ENCODE measurements around the gene KRT2. TPM values are rescaled to one million over a fixed set of nuclear protein-coding genes. Genes with fewer than 3 reads are reported as not detected.

KRT2 gene
- polyA plus RNA-seq, 2 donors = 0.09 to 0.12 TPM

DNA sequence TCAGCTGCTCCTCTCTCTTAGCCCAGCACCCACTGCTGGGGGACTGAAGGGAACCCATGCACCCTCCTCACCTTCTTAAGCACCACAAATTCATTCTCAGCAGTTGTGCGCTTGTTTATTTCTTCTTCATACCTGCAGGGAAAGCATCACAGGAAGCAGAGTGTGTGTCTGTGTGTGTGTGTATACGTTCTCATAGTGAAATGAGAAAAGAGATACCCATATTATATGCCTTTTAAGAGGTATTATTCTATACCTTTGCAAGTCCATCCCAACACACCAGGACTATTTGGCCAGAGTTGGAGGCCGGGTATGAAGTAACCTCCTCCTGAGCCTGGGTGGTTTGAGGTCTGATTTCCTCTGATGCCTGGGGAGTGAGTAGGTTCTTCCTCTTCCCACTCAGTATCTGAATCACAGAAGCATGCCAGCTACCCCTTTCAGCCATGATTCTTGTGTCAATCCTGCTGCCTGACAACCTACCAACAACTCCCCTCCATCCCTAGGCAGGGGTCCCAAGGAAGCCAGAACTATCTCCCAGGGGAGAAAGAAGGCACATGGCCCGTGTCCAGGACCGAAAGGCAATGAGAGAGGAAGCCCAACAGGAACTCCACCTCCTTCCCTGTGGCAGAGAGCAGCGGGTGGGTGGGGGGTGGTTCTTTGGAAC lies 36.7 kb downstream of the KRT2 start:
- Histone ChIP-seq H3K27me3 (ENCODE audit: control insufficient read depth in 1 of 2, insufficient read depth in 2 of 2, low read length in 2 of 2) (no peaks in the 10 kb centered on the region), H3K36me3 (ENCODE audit: control insufficient read depth in 2 of 2, insufficient read depth in 2 of 2, low read length in 1 of 2) (no peaks in the 10 kb centered on the region), H3K27ac (ENCODE audit: low read depth in 2 of 2, low read length in 1 of 2) (no peak overlapping the region), H3K4me1 (ENCODE audit: control insufficient read depth in 2 of 2, insufficient read depth in 2 of 2, low read length in 1 of 2) (no peaks in the 10 kb centered on the region), H3K9me3 (ENCODE audit: control insufficient read depth in 2 of 2, insufficient read depth in 1 of 2, low read depth in 1 of 2, low read length in 1 of 2) (no peaks in the 10 kb centered on the region), H3K4me3 (ENCODE audit: low read depth in 1 of 2, low read length in 2 of 2) (no peak overlapping the region)
- WGBS, 2 donors = 62 to 67% methylated on average over 6 of the region's 6 CpGs

DNA sequence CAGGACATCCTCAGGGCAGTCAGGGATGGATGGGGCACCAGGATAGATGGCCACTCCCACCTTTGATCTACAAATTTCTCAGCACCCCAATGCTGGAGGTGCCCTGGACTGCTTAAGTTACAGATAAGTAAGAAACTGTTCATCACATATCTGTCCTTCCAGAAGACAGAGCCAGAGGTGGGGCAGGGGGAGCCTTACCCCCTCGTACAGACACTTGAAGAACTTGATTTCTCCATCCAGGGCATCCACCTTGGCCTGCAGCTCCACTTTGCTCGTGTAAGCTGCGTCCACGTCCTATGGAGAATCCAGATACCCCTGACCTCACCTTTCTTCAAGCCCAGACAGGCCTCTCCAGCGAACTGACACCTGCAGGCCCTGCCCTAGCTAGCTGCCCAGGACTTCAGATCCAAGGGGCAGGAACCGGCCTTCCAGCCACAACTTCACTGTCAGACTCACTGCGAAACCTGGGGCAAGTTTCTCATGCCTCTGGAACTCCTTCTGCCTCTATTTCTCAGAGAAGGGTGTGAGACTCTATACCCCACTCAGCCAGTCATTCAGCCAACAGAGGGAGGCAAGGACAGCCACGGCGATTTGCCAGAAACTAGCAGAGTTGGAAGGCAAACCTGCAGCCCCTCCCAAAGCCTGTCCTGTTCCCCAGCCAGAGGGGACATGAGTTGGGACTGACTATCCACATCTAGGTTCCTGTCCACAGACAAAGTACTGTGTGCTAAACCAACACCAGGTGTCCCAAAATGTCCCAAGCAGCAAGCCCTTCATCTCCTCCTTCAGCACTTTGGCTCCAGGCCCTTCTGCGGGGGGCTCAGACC lies 37.4 kb downstream of the KRT2 start:
- Histone ChIP-seq H3K27me3 (ENCODE audit: control insufficient read depth in 1 of 2, insufficient read depth in 2 of 2, low read length in 2 of 2) (no peaks in the 10 kb centered on the region), H3K27ac (ENCODE audit: low read depth in 2 of 2, low read length in 1 of 2) (no peak overlapping the region), H3K4me3 (ENCODE audit: low read depth in 1 of 2, low read length in 2 of 2) (no peak overlapping the region), H3K9me3 (ENCODE audit: control insufficient read depth in 2 of 2, insufficient read depth in 1 of 2, low read depth in 1 of 2, low read length in 1 of 2) (no peaks in the 10 kb centered on the region), H3K4me1 (ENCODE audit: control insufficient read depth in 2 of 2, insufficient read depth in 2 of 2, low read length in 1 of 2) (no peaks in the 10 kb centered on the region), H3K36me3 (ENCODE audit: control insufficient read depth in 2 of 2, insufficient read depth in 2 of 2, low read length in 1 of 2) (no peaks in the 10 kb centered on the region)
- 75 to 78% methylated on average over 10 of the region's 10 CpGs for WGBS, 2 donors

DNA sequence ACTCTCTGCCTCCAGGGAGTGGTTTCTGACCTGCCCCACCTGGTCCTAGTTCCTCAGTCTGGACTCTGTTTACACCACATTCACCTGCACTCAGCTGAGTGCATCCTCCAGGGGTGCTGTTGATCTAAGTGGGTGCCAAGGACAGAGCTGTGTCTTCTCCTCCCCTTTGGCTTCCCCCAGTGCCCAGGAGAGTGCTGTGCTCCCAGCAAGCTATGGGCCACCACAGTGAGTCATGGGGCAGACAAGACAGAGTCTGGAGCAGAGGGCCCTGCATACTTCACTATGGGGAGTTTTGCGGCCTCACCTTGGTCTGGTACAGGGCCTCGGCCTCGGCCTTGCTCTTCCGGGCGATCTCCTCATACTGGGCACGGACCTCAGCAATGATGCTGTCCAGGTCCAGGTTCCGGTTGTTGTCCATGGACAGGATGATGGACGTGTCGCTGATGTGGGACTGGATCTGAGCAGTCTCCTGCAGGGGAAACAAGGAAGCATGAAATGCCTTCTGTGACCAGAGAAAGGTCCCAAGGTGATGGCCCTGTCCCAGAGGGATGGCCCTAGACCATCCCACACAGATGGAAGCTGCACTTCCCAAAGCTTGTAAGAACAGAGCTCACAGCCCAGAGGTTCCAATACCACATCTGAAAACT lies 38.5 kb downstream of the KRT2 start:
- Histone ChIP-seq H3K27me3 (ENCODE audit: control insufficient read depth in 1 of 2, insufficient read depth in 2 of 2, low read length in 2 of 2) (no peaks in the 10 kb centered on the region), H3K27ac (ENCODE audit: low read depth in 2 of 2, low read length in 1 of 2) (no peak overlapping the region), H3K4me1 (ENCODE audit: control insufficient read depth in 2 of 2, insufficient read depth in 2 of 2, low read length in 1 of 2) (no peaks in the 10 kb centered on the region), H3K4me3 (ENCODE audit: low read depth in 1 of 2, low read length in 2 of 2) (no peak overlapping the region), H3K9me3 (ENCODE audit: control insufficient read depth in 2 of 2, insufficient read depth in 1 of 2, low read depth in 1 of 2, low read length in 1 of 2) (no peaks in the 10 kb centered on the region), H3K36me3 (ENCODE audit: control insufficient read depth in 2 of 2, insufficient read depth in 2 of 2, low read length in 1 of 2) (no peaks in the 10 kb centered on the region)
- WGBS, 2 donors = 94 to 95% methylated on average over 9 of the region's 9 CpGs

DNA sequence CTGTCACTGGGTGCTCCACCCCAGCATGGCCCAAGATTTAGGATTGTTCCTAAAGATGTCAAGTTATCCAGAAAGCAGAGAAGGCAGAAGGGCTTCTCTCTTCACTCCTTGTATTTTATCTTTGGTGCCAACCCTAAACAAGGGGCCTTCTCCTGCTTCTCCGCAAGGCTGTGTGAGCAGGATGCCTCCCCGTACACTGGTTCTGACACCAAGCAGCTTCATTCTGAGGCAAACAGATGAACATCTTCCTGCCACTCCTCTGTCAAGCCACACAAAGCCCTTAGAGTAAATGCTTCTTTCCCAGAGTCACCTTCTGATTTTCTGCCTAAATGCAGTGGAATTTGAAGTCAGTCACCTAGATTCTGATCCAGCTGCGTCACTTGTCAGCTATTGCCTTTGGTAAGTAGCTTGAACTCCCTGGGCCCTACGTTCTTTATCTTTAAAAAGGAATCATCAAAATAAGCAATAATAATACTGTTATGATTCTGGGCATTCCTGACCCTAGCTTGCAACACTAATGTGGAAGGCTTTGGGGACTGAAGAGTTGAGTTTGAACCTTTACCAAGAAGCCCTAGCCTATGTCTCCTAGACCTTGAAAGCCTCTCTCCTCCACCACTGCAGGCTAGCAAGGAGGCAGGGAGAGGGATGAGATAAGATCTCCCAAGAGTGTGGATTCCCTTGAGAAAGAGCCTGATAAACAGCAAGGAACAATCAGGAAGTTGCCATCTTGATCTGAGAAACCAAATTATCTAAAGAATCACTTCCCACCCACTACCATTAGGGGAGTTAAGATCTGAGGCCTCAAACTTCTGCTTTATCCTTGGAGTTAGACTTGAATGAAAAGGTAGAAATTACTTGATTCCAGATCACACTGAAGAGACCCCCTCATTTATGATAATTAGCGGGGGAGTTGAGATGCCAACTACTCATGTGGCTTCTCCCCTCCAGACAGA lies 39.3 kb downstream of the KRT2 start:
- Histone ChIP-seq H3K27me3 (ENCODE audit: control insufficient read depth in 1 of 2, insufficient read depth in 2 of 2, low read length in 2 of 2) (no peaks in the 10 kb centered on the region), H3K27ac (ENCODE audit: low read depth in 2 of 2, low read length in 1 of 2) (no peak overlapping the region), H3K9me3 (ENCODE audit: control insufficient read depth in 2 of 2, insufficient read depth in 1 of 2, low read depth in 1 of 2, low read length in 1 of 2) (no peaks in the 10 kb centered on the region), H3K4me3 (ENCODE audit: low read depth in 1 of 2, low read length in 2 of 2) (no peak overlapping the region), H3K36me3 (ENCODE audit: control insufficient read depth in 2 of 2, insufficient read depth in 2 of 2, low read length in 1 of 2) (no peaks in the 10 kb centered on the region), H3K4me1 (ENCODE audit: control insufficient read depth in 2 of 2, insufficient read depth in 2 of 2, low read length in 1 of 2) (no peaks in the 10 kb centered on the region)
- WGBS, 2 donors = 86 to 88% methylated on average over 5 of the region's 5 CpGs

DNA sequence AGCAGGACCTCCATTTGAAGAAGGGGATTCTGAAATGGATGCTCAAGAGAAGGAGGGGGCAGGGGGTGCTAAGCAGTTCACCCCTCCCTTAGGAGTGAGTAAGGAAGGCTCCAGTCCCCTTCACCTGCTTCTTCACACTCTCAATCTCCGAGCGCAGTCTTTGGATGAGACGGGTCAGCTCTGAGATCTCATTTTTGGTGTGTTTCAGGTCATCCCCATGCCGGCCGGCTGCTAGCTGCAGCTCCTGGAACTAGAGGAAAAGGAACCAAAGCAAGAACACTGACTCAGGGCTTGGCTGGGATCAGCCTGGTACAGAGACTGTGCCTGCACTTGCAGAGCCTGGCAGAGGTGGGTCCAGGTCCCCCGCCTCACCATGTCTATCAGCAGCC lies 40.9 kb downstream of the KRT2 start:
- WGBS, 2 donors = 93 to 95% methylated on average over 6 of the region's 6 CpGs
- Histone ChIP-seq H3K4me3 (ENCODE audit: low read depth in 1 of 2, low read length in 2 of 2) (no peak overlapping the region), H3K27me3 (ENCODE audit: control insufficient read depth in 1 of 2, insufficient read depth in 2 of 2, low read length in 2 of 2) (no peaks in the 10 kb centered on the region), H3K4me1 (ENCODE audit: control insufficient read depth in 2 of 2, insufficient read depth in 2 of 2, low read length in 1 of 2) (no peaks in the 10 kb centered on the region), H3K27ac (ENCODE audit: low read depth in 2 of 2, low read length in 1 of 2) (no peak overlapping the region), H3K9me3 (ENCODE audit: control insufficient read depth in 2 of 2, insufficient read depth in 1 of 2, low read depth in 1 of 2, low read length in 1 of 2) (no peaks in the 10 kb centered on the region), H3K36me3 (ENCODE audit: control insufficient read depth in 2 of 2, insufficient read depth in 2 of 2, low read length in 1 of 2) (no peaks in the 10 kb centered on the region)

DNA sequence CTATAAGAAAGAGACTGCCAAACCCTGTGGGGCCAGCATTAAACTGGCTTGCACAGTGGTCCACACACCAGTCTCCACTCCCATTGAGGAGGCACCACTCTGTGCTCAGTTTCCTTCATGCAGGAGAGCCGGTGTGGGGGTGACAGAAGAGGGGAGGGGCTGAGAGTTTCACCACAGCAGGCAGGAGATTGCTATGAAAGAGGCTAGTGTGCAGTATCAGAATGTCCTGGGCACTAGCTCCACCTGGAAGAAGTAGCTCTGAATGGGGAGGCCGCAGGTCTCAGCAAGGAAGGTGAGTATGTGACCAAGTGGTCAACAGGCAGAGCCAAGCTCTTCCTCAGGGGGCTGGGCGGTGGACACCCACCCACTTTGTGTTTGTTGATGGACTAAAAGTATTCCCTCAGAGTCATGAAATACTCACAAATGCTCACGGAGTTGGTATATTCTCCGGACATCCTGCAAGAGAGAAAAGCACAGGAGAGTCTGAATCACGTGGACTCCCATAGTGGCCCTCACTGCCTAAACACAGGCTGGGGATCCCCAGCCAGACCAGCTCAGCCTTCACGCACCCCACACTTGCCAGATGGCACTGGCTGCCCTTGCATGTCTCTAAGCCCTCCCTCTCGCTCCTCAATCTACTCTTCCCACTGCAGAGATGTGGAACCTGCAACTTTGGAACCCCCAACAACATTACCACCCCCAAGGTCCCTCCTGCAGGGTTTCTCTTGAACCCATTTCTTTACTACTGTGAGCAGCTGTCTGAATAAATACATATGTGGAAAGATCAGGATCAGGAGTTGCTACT lies 43.0 kb downstream of the KRT2 start:
- no peak overlapping the region for H3K4me3 ChIP-seq (ENCODE audit: low read depth in 1 of 2, low read length in 2 of 2)
- no peaks in the 10 kb centered on the region for H3K27me3 ChIP-seq (ENCODE audit: control insufficient read depth in 1 of 2, insufficient read depth in 2 of 2, low read length in 2 of 2)
- 80 to 81% methylated on average over 8 of the region's 8 CpGs for WGBS, 2 donors
- H3K9me3 ChIP-seq (ENCODE audit: control insufficient read depth in 2 of 2, insufficient read depth in 1 of 2, low read depth in 1 of 2, low read length in 1 of 2) = no peaks in the 10 kb centered on the region
- H3K36me3 ChIP-seq (ENCODE audit: control insufficient read depth in 2 of 2, insufficient read depth in 2 of 2, low read length in 1 of 2) = no peaks in the 10 kb centered on the region
- no peak overlapping the region for H3K27ac ChIP-seq (ENCODE audit: low read depth in 2 of 2, low read length in 1 of 2)
- no peaks in the 10 kb centered on the region for H3K4me1 ChIP-seq (ENCODE audit: control insufficient read depth in 2 of 2, insufficient read depth in 2 of 2, low read length in 1 of 2)

DNA sequence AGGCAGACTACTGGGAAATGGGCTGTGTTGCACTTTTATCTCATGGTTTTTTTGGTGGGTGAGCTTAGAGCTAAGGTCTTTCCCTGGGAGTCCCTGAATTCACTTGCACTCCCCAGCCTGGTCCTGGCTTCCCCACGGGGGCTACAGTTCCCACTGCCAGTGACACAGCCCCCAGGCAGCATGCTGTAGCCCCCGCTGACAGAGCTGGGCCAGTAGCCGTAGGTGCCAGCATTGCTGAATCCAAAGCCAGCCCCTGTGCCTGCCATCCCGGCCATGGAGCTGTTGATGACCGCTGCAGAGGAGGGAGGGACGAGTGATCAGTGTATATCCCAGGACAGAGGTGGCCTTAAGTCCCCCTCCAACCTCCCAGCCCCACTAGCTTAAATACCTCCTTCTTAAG lies 43.9 kb downstream of the KRT2 start:
- H3K27ac ChIP-seq (ENCODE audit: low read depth in 2 of 2, low read length in 1 of 2) = no peak overlapping the region
- WGBS, 2 donors = 75 to 83% methylated on average over 6 of the region's 6 CpGs
- no peak overlapping the region for H3K4me3 ChIP-seq (ENCODE audit: low read depth in 1 of 2, low read length in 2 of 2)
- H3K27me3 ChIP-seq (ENCODE audit: control insufficient read depth in 1 of 2, insufficient read depth in 2 of 2, low read length in 2 of 2) = no peaks in the 10 kb centered on the region
- H3K36me3 ChIP-seq (ENCODE audit: control insufficient read depth in 2 of 2, insufficient read depth in 2 of 2, low read length in 1 of 2) = no peaks in the 10 kb centered on the region
- no peaks in the 10 kb centered on the region for H3K9me3 ChIP-seq (ENCODE audit: control insufficient read depth in 2 of 2, insufficient read depth in 1 of 2, low read depth in 1 of 2, low read length in 1 of 2)
- H3K4me1 ChIP-seq (ENCODE audit: control insufficient read depth in 2 of 2, insufficient read depth in 2 of 2, low read length in 1 of 2) = no peaks in the 10 kb centered on the region

DNA sequence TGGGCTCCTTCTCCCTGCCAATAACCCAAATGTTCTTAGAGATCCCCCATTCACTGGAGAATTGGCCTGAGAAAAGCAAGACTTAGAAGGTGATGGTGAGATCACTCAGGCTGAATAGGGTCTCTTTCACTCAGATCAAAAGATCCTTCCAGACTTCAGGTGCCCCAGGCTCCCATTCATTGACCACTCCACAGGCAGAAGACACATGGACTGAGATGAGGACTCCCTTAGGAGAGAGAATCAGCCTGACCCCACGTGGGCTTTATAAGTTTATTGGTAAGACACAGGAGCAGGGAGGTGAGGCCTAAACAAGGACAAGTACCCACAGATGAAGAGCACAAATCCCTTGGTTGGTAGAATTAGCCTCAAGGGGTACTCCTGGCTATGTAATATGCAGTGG lies 44.7 kb downstream of the KRT2 start:
- no peak overlapping the region for H3K4me3 ChIP-seq (ENCODE audit: low read depth in 1 of 2, low read length in 2 of 2)
- no peaks in the 10 kb centered on the region for H3K9me3 ChIP-seq (ENCODE audit: control insufficient read depth in 2 of 2, insufficient read depth in 1 of 2, low read depth in 1 of 2, low read length in 1 of 2)
- no peaks in the 10 kb centered on the region for H3K4me1 ChIP-seq (ENCODE audit: control insufficient read depth in 2 of 2, insufficient read depth in 2 of 2, low read length in 1 of 2)
- H3K36me3 ChIP-seq (ENCODE audit: control insufficient read depth in 2 of 2, insufficient read depth in 2 of 2, low read length in 1 of 2) = no peaks in the 10 kb centered on the region
- 68 to 73% methylated on average over 1 of the region's 1 CpG for WGBS, 2 donors
- no peak overlapping the region for H3K27ac ChIP-seq (ENCODE audit: low read depth in 2 of 2, low read length in 1 of 2)
- H3K27me3 ChIP-seq (ENCODE audit: control insufficient read depth in 1 of 2, insufficient read depth in 2 of 2, low read length in 2 of 2) = no peaks in the 10 kb centered on the region
